ENCODE data around the gene TBCD. TPM values are rescaled to one million over a fixed set of nuclear protein-coding genes. Genes with fewer than 3 reads are reported as not detected.

Gene TBCD
- total and polyA plus RNA-seq, 9 of the 15 experiments (the other 6 are each of a cell fraction or from before 2014, with no cell fraction given): 8.9 to 98.5 (median 28.0) TPM

DNA sequence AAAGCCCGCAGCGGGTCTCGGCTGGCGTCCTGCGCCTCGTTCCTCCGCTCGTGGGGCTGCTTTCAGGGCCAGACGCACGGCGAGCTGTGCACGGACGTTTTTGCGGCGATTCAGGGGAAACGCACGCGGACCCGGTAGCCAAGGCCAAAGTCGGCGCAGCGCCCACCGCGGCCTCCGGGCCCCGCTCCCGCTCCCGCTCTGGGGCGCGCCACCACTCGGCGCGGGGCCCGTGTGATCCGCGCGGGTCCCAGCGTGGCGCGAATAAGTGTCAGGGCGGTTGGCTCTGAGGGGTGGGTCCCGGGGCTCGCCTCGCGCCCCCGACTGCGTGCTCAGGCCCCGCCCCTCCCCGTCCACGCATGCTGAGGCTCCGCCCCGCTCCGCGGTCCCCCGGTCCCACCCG lies 694 bp upstream of the TBCD start (continued):
- TF ChIP-seq CCNT2 (IDR thresholded peaks at IDR 0.05; ENCODE audit: borderline replicate concordance, extremely low read depth, insufficient read length, low read depth, low read length) (no peak), FOXP1 (CRISPR knock-in tag; IDR thresholded peaks at IDR 0.05) (0 out of 2 replicates have a peak, but pooled peaks have one; percentile 47), EHMT2 (IDR thresholded peaks at IDR 0.05) (no peak), ZNF263 (CRISPR knock-in tag; IDR thresholded peaks at IDR 0.05; ENCODE audit: borderline replicate concordance) (no peak), SIN3B (IDR thresholded peaks at IDR 0.05; ENCODE audit: low read depth) (no peak), NCOA4 (IDR thresholded peaks at IDR 0.05; ENCODE audit: partially characterized antibody) (no peak), GATAD2A (IDR thresholded peaks at IDR 0.05) (no peak), ZNF143 (CRISPR knock-in tag; IDR thresholded peaks at IDR 0.05) (no peak), ZNF232 (CRISPR knock-in tag; IDR thresholded peaks at IDR 0.05) (no peak), SAFB (IDR thresholded peaks at IDR 0.05; ENCODE audit: borderline replicate concordance, low read depth, low read length) (peak; percentile 73), SIN3A (IDR thresholded peaks at IDR 0.05; ENCODE audit: borderline replicate concordance in 2 of 2, control insufficient read depth in 1 of 2, low read depth in 2 of 2, low read length in 2 of 2) (0 out of 4 replicates have a peak, but pooled peaks of 1 of the 2 experiments have one; percentile 16)
- TF ChIP-seq, protein P1, sequence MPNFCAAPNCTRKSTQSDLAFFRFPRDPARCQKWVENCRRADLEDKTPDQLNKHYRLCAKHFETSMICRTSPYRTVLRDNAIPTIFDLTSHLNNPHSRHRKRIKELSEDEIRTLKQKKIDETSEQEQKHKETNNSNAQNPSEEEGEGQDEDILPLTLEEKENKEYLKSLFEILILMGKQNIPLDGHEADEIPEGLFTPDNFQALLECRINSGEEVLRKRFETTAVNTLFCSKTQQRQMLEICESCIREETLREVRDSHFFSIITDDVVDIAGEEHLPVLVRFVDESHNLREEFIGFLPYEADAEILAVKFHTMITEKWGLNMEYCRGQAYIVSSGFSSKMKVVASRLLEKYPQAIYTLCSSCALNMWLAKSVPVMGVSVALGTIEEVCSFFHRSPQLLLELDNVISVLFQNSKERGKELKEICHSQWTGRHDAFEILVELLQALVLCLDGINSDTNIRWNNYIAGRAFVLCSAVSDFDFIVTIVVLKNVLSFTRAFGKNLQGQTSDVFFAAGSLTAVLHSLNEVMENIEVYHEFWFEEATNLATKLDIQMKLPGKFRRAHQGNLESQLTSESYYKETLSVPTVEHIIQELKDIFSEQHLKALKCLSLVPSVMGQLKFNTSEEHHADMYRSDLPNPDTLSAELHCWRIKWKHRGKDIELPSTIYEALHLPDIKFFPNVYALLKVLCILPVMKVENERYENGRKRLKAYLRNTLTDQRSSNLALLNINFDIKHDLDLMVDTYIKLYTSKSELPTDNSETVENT (CRISPR knock-in tag; IDR thresholded peaks at IDR 0.05): 0 out of 2 replicates have a peak, but pooled peaks have one; percentile 41
- TF ChIP-seq, protein P2, sequence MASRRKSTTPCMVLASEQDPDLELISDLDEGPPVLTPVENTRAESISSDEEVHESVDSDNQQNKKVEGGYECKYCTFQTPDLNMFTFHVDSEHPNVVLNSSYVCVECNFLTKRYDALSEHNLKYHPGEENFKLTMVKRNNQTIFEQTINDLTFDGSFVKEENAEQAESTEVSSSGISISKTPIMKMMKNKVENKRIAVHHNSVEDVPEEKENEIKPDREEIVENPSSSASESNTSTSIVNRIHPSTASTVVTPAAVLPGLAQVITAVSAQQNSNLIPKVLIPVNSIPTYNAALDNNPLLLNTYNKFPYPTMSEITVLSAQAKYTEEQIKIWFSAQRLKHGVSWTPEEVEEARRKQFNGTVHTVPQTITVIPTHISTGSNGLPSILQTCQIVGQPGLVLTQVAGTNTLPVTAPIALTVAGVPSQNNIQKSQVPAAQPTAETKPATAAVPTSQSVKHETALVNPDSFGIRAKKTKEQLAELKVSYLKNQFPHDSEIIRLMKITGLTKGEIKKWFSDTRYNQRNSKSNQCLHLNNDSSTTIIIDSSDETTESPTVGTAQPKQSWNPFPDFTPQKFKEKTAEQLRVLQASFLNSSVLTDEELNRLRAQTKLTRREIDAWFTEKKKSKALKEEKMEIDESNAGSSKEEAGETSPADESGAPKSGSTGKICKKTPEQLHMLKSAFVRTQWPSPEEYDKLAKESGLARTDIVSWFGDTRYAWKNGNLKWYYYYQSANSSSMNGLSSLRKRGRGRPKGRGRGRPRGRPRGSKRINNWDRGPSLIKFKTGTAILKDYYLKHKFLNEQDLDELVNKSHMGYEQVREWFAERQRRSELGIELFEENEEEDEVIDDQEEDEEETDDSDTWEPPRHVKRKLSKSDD (conservative IDR thresholded peaks at IDR 0.05; ENCODE audit: low read length): no peak
- TF ChIP-seq, protein P3, sequence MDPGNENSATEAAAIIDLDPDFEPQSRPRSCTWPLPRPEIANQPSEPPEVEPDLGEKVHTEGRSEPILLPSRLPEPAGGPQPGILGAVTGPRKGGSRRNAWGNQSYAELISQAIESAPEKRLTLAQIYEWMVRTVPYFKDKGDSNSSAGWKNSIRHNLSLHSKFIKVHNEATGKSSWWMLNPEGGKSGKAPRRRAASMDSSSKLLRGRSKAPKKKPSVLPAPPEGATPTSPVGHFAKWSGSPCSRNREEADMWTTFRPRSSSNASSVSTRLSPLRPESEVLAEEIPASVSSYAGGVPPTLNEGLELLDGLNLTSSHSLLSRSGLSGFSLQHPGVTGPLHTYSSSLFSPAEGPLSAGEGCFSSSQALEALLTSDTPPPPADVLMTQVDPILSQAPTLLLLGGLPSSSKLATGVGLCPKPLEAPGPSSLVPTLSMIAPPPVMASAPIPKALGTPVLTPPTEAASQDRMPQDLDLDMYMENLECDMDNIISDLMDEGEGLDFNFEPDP (CRISPR knock-in tag; IDR thresholded peaks at IDR 0.05): no peak
